CD14-positive monocyte (primary cell): ENCODE data around the gene TPM1. TPM values are rescaled to one million over a fixed set of nuclear protein-coding genes. Genes with fewer than 3 reads are reported as not detected.

Experiments
- DNase-seq, 3 donors: peaks; one replicate each; pipeline ENCODE4 v3.0.0-alpha.2; 2011 to 2022
- H2AFZ ChIP-seq: 2 replicates; pipeline ENCODE4 v1.6.0; 2012; ENCODE audit warnings: mild to moderate bottlenecking, low read depth, low read length, inconsistent platforms; ENCODE audit not compliant: insufficient read depth, poor library complexity, severe bottlenecking
- H3K27ac ChIP-seq, 2 donors: 1 replicate in 1 of 2; 2 replicates in 1 of 2; pipeline ENCODE4 v1.5.1; 2012 to 2013; ENCODE audit warnings: low read length in 2 of 2, control low read depth in 1 of 2, inconsistent platforms in 1 of 2, low read depth in 1 of 2, mild to moderate bottlenecking in 1 of 2
- H3K27me3 ChIP-seq, 2 donors: one replicate each; pipeline versions ENCODE4 v1.6.0 to v1.6.1; 2011 to 2013; ENCODE audit warnings: low read length in 2 of 2; ENCODE audit not compliant: control insufficient read depth in 2 of 2, insufficient read depth in 2 of 2
- H3K36me3 ChIP-seq, 2 donors: replicated peaks in 1 of 2; 1 replicate in 1 of 2; 2 replicates in 1 of 2; pipeline versions ENCODE4 v1.5.1 to v1.6.1; 2012 to 2013; ENCODE audit warnings: low read length in 2 of 2, control low read depth in 1 of 2, inconsistent platforms in 1 of 2, mild to moderate bottlenecking in 1 of 2; ENCODE audit not compliant: insufficient read depth in 2 of 2, control insufficient read depth in 1 of 2
- H3K4me1 ChIP-seq, 2 donors: 1 replicate in 1 of 2; 2 replicates in 1 of 2; pipeline versions ENCODE4 v1.5.1 to v1.6.1; 2012 to 2013; ENCODE audit warnings: low read length in 2 of 2, control low read depth in 1 of 2, inconsistent platforms in 1 of 2, mild to moderate bottlenecking in 1 of 2, moderate library complexity in 1 of 2; ENCODE audit not compliant: insufficient read depth in 2 of 2, control insufficient read depth in 1 of 2
- H3K4me2 ChIP-seq: replicated peaks from 2 replicates; pipeline ENCODE3; 2012; ENCODE audit warnings: low read length, moderate library complexity, mild to moderate bottlenecking; ENCODE audit not compliant: poor library complexity, severe bottlenecking; ENCODE audit errors: extremely low read depth
- H3K4me3 ChIP-seq, 3 experiments: fragments of 200-600 bp in 1 of 3; sonication (generic) in 1 of 3; replicated peaks in 1 of 3; 1 replicate in 2 of 3; 2 replicates in 1 of 3; pipeline ENCODE4 v1.5.1; 2011 to 2013; ENCODE audit warnings: low read length in 3 of 3, mild to moderate bottlenecking in 3 of 3, control low read depth in 2 of 3, low read depth in 2 of 3, inconsistent platforms in 1 of 3, moderate library complexity in 1 of 3
- H3K79me2 ChIP-seq: 2 replicates; pipeline ENCODE4 v1.6.0; 2012; ENCODE audit warnings: mild to moderate bottlenecking, control low read depth, inconsistent platforms, low read length, moderate library complexity; ENCODE audit not compliant: insufficient read depth
- H3K9ac ChIP-seq: 2 replicates; pipeline ENCODE4 v1.6.0; 2017; ENCODE audit warnings: low read length, mild to moderate bottlenecking; ENCODE audit not compliant: insufficient read depth, poor library complexity, severe bottlenecking
- H3K9me3 ChIP-seq, 2 donors: replicated peaks in 1 of 2; 1 replicate in 1 of 2; 2 replicates in 1 of 2; pipeline versions ENCODE4 v1.5.1 to v1.6.1; 2012 to 2013; ENCODE audit warnings: low read length in 2 of 2, control low read depth in 1 of 2; ENCODE audit not compliant: control insufficient read depth in 1 of 2, insufficient read depth in 1 of 2
- H4K20me1 ChIP-seq: 2 replicates; pipeline ENCODE4 v1.6.0; 2012; ENCODE audit warnings: mild to moderate bottlenecking, low read length, control low read depth, moderate library complexity; ENCODE audit not compliant: insufficient read depth
- H3K27ac Mint-ChIP-seq, 7 donors: one replicate each; pipeline ENCODE4 v1.8.0; 2020; ENCODE audit warnings: mild to moderate bottlenecking in 7 of 7, mixed read lengths in 7 of 7, moderate library complexity in 6 of 7, inconsistent platforms in 2 of 7
- H3K27me3 Mint-ChIP-seq, 3 donors: one replicate each; pipeline ENCODE4 v1.8.0; 2021 to 2022; ENCODE audit warnings: low read depth in 3 of 3, mild to moderate bottlenecking in 3 of 3, mixed read lengths in 3 of 3, moderate library complexity in 3 of 3, inconsistent platforms in 1 of 3
- H3K36me3 Mint-ChIP-seq, 2 donors: one replicate each; pipeline ENCODE4 v1.8.0; 2020; ENCODE audit warnings: mixed read lengths in 2 of 2, inconsistent platforms in 1 of 2, mild to moderate bottlenecking in 1 of 2
- H3K4me1 Mint-ChIP-seq: one replicate; pipeline ENCODE4 v1.8.0; 2020; ENCODE audit warnings: mild to moderate bottlenecking, mixed read lengths
- H3K4me3 Mint-ChIP-seq, 2 donors: one replicate each; pipeline ENCODE4 v1.8.0; 2020; ENCODE audit warnings: mild to moderate bottlenecking in 2 of 2, mixed read lengths in 2 of 2, moderate library complexity in 1 of 2
- H3K9me3 Mint-ChIP-seq, 7 donors: one replicate each; pipeline ENCODE4 v1.8.0; 2020 to 2022; ENCODE audit warnings: mixed read lengths in 7 of 7, mild to moderate bottlenecking in 6 of 7, moderate library complexity in 6 of 7, inconsistent platforms in 2 of 7
- whole genome bisulfite sequencing: methylation state at CpG from one replicate; pipeline ENCODE4 v1.1.5; 2013; ENCODE audit warnings: missing lambda C conversion rate; ENCODE audit not compliant: insufficient coverage; 5-methylcytosine and 5-hydroxymethylcytosine counted together
- intact Hi-C, 2 donors: fragments of 100-400 bp; cut with micrococcal nuclease; formaldehyde crosslinking; loops; one replicate each; pipeline versions ENCODE4 v1.15.0 to v1.15.1; 2023
- polyA plus RNA-seq, 3 donors: library from polyadenylated mRNA; depleted of rRNA in 1 of 3; unstranded in 2 of 3; stranded (reverse) in 1 of 3; fragments of 300-500 nt in 2 of 3; fragments of >200 nt in 1 of 3; fragmentation: Illumina TruSeq in 2 of 3; gene quantifications; 1 replicate in 2 of 3; 2 replicates in 1 of 3; pipeline ENCODE4 v1.2.3, GENCODE V29; 2012 to 2021
- TF ChIP-seq, protein P1 (sequence below): fragments of 200-600 bp; IDR thresholded peaks from one replicate; pipeline ENCODE4 v1.8.0; 2022; ENCODE audit warnings: antibody characterized with exemption, mild to moderate bottlenecking

Gene TPM1
- polyA plus RNA-seq, 3 donors = 11.7 to 15.9 (median 11.9) TPM

DNA sequence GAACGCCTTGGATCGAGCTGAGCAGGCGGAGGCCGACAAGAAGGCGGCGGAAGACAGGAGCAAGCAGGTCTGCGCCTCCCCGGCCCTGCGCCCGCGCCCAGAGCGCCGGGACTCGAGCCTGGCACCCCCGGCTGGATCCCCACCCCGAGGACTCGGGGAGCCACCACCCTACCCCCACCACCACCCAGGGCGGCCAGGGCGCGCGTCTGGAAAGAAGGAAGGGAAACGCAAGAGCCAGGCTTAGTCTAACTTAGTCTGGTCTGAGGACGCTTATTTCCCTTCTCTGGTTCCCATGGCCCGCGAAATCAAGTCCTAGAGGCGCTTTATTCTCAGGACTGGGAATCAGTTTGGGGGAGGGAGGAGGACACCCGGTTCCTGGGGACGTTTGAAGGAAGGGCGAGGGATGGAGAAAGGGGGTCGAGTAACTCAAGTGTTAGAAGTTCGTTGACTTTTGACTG lies 359 bp downstream of the TPM1 start:
- intact Hi-C loops = loop anchor here (10.0 kb wide), 2 partner anchors 142 to 242 kb away; partner anchors contain the start of gene RAB8B (in 1 of the 2)
- Histone ChIP-seq H3K79me2 (no peaks in the 10 kb centered on the region), H3K36me3 (no peaks in the 10 kb centered on the region), H3K27ac (no peak overlapping the region), H3K4me2 (peak overlapping the region; percentile 80), H3K4me1 (peaks cover 25 to 30% of the 10 kb centered on the region in 2 donors), H3K9ac (no peak overlapping the region), H3K4me3 (peak overlapping the region in 1 of 3 experiments; percentile 71), H3K9me3 (peaks cover 0 to 28% of the 10 kb centered on the region in 2 donors), H2AFZ (peak overlapping the region; percentile 71), H4K20me1 (no peaks in the 10 kb centered on the region), H3K27me3 (peaks cover 80 to 97% of the 10 kb centered on the region in 2 donors)
- whole genome bisulfite sequencing = 1% methylated on average over 24 of the region's 31 CpGs
- H3K9me3 Mint-ChIP-seq = peaks cover 0 to 12% (median 5%) of the 10 kb centered on the region in 7 donors
- peaks cover 77 to 93% (median 86%) of the 10 kb centered on the region in 3 donors for H3K27me3 Mint-ChIP-seq
- peaks cover 2% of the 10 kb centered on the region in 2 donors for H3K36me3 Mint-ChIP-seq
- no peak overlapping the region for H3K27ac Mint-ChIP-seq
- TF ChIP-seq, protein P1, sequence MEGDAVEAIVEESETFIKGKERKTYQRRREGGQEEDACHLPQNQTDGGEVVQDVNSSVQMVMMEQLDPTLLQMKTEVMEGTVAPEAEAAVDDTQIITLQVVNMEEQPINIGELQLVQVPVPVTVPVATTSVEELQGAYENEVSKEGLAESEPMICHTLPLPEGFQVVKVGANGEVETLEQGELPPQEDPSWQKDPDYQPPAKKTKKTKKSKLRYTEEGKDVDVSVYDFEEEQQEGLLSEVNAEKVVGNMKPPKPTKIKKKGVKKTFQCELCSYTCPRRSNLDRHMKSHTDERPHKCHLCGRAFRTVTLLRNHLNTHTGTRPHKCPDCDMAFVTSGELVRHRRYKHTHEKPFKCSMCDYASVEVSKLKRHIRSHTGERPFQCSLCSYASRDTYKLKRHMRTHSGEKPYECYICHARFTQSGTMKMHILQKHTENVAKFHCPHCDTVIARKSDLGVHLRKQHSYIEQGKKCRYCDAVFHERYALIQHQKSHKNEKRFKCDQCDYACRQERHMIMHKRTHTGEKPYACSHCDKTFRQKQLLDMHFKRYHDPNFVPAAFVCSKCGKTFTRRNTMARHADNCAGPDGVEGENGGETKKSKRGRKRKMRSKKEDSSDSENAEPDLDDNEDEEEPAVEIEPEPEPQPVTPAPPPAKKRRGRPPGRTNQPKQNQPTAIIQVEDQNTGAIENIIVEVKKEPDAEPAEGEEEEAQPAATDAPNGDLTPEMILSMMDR = no peak
- H3K4me3 Mint-ChIP-seq = peak overlapping the region; percentile 76 to 91
- peaks cover 23% of the 10 kb centered on the region for H3K4me1 Mint-ChIP-seq
- DNase-seq = no peak

DNA sequence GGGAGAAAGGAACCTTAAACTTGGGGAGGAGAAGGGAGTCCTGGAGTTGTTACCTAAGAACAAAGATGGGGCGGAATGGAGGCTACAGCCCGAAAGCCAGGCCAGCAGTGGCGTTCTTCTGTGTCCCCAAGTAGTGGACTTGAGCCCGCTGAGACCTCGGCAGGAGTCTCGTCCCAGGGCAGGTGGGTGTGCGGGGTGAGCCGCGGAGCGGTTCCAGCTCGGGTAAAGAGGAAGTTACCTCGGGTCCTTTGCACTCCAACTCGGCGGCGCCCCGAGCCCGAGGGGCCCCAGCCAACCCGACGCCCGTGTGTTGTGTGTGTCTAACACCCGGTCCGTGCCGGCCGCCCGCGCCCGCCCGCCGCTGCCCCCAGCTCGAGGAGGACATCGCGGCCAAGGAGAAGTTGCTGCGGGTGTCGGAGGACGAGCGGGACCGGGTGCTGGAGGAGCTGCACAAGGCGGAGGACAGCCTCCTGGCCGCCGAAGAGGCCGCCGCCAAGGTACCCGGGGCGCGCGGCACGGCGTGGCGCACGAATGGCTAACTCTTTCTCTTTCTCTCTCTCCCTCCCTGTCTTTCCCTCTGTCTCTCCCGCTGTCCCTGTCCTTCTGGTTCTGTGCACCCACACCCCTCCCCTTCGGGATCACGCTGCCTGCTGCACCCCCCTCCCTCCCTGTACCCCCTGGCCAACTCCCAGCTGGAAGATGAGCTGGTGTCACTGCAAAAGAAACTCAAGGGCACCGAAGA lies 959 bp downstream of the TPM1 start:
- H3K27me3 Mint-ChIP-seq = peaks cover 77 to 91% (median 82%) of the 10 kb centered on the region in 3 donors
- peaks cover 80 to 92% of the 10 kb centered on the region in 2 donors for H3K27me3 ChIP-seq
- H3K9ac ChIP-seq = peak overlapping the region; percentile 29
- peaks cover 2% of the 10 kb centered on the region in 2 donors for H3K36me3 Mint-ChIP-seq
- H4K20me1 ChIP-seq = no peaks in the 10 kb centered on the region
- H3K4me1 ChIP-seq = peaks cover 25 to 34% of the 10 kb centered on the region in 2 donors
- H3K36me3 ChIP-seq = no peaks in the 10 kb centered on the region
- H3K79me2 ChIP-seq = no peaks in the 10 kb centered on the region
- peak overlapping the region; percentile 76 to 91 for H3K4me3 Mint-ChIP-seq
- H3K27ac Mint-ChIP-seq = no peak overlapping the region
- H3K9me3 ChIP-seq = peaks cover 0 to 28% of the 10 kb centered on the region in 2 donors
- WGBS = under 1% methylated on average over 52 of the region's 54 CpGs
- H3K4me2 ChIP-seq = peak overlapping the region; percentile 80
- peaks cover 0 to 12% (median 5%) of the 10 kb centered on the region in 7 donors for H3K9me3 Mint-ChIP-seq
- TF ChIP-seq, protein P1 = no peak
- no peak overlapping the region for H3K27ac ChIP-seq
- peak; percentile 33 to 54 (median 50) for DNase-seq
- intact Hi-C loops = loop anchor here (10.0 kb wide), 2 partner anchors 141 to 241 kb away; partner anchors contain the start of gene RAB8B (in 1 of the 2)
- peak overlapping the region; percentile 71 for H2AFZ ChIP-seq
- H3K4me3 ChIP-seq = peak overlapping the region; percentile 6 to 71 (median 9)
- H3K4me1 Mint-ChIP-seq = peaks cover 23% of the 10 kb centered on the region
